ENCODE measurements around the gene RAB30.

The RAB30 gene

DNA sequence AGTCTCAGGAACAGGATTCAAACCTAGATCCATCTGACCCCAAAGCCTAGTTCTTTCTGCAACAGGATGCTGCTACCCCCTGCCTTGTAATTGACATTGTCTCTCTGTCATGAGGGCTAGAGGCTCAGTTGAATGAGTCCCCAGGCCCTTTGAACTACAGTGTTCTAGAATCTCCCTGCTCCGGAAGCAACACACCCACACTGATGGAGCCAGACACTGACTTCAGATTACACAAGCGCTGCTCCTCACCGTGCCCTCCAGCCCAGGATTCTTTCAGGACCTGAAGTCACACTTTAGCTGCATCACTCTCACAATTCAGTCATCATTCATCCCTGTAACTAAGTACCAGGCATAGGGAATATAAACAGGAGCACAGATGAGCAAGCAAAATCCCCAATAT is 69.6 kb downstream of the RAB30 start:
- Histone ChIP-seq H3K9me2 (replicated peaks; ENCODE audit: insufficient read depth, low read length) (no peaks in the 10 kb centered on the region), H3K9me3 (replicated peaks; ENCODE audit: insufficient read depth, low read length) (no peaks in the 10 kb centered on the region), H3K36me3 (replicated peaks; ENCODE audit: insufficient read depth, low read length) (no peaks in the 10 kb centered on the region), H4K20me1 (ENCODE audit: insufficient read depth, low read length) (no peaks in the 10 kb centered on the region), H3K4me3 (ENCODE audit: low read length) (no peak overlapping the region), H3K4me2 (ENCODE audit: low read depth, low read length) (no peak overlapping the region), H3K4me1 (ENCODE audit: low read length) (peaks cover 56% of the 10 kb centered on the region), H2AFZ (ENCODE audit: low read length) (no peak overlapping the region), H3K79me2 (ENCODE audit: low read length) (peaks cover 89% of the 10 kb centered on the region), H3K27me3 (replicated peaks; ENCODE audit: insufficient read depth, low read length) (no peaks in the 10 kb centered on the region), H3K9ac (ENCODE audit: low read length) (no peak overlapping the region), H3F3A (ENCODE audit: insufficient read depth, low read length) (peaks cover 25% of the 10 kb centered on the region), H3K27ac (ENCODE audit: low read length) (no peak overlapping the region)
- TF ChIP-seq, protein P1, sequence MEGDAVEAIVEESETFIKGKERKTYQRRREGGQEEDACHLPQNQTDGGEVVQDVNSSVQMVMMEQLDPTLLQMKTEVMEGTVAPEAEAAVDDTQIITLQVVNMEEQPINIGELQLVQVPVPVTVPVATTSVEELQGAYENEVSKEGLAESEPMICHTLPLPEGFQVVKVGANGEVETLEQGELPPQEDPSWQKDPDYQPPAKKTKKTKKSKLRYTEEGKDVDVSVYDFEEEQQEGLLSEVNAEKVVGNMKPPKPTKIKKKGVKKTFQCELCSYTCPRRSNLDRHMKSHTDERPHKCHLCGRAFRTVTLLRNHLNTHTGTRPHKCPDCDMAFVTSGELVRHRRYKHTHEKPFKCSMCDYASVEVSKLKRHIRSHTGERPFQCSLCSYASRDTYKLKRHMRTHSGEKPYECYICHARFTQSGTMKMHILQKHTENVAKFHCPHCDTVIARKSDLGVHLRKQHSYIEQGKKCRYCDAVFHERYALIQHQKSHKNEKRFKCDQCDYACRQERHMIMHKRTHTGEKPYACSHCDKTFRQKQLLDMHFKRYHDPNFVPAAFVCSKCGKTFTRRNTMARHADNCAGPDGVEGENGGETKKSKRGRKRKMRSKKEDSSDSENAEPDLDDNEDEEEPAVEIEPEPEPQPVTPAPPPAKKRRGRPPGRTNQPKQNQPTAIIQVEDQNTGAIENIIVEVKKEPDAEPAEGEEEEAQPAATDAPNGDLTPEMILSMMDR (IDR thresholded peaks at IDR 0.05; ENCODE audit: low read length): no peak
- no peak for TF ChIP-seq EZH2phosphoT487 (IDR thresholded peaks at IDR 0.05; ENCODE audit: low read length)
- no peak for TF ChIP-seq EZH2 (optimal IDR thresholded peaks at IDR 0.05; ENCODE audit: low read depth, low read length)
- no peak for DNase-seq

DNA sequence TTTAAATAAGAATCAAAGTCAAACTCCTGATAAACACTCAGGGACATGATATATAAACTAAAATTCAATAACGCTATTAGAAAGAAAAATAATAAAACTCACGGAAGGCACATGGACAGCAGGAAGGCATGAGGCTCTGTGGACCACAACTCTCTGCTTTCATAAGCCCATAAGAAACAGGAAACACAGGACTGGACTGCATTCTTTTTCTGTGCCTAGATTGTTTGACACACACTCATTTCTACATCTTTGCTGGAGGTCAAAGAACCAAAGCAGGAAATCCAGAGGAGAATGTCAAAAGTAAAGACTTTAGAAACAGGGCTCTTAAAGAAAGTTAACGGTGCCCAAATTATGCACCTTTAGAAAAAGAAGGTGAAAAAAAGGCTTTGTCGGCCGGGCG is 71.3 kb downstream of the RAB30 start:
- no peak overlapping the region for H3K4me2 ChIP-seq (ENCODE audit: low read depth, low read length)
- H3K36me3 ChIP-seq (replicated peaks; ENCODE audit: insufficient read depth, low read length): no peaks in the 10 kb centered on the region
- H3K4me3 ChIP-seq (ENCODE audit: low read length): no peak overlapping the region
- DNase-seq: no peak
- H3K27me3 ChIP-seq (replicated peaks; ENCODE audit: insufficient read depth, low read length): no peaks in the 10 kb centered on the region
- no peaks in the 10 kb centered on the region for H3K9me2 ChIP-seq (replicated peaks; ENCODE audit: insufficient read depth, low read length)
- no peak overlapping the region for H3K9ac ChIP-seq (ENCODE audit: low read length)
- H3K27ac ChIP-seq (ENCODE audit: low read length): no peak overlapping the region; the same call in 1 of the 2 replicates
- peaks cover 54% of the 10 kb centered on the region for H3K4me1 ChIP-seq (ENCODE audit: low read length)
- no peaks in the 10 kb centered on the region for H4K20me1 ChIP-seq (ENCODE audit: insufficient read depth, low read length)
- H3K79me2 ChIP-seq (ENCODE audit: low read length): peaks cover 85% of the 10 kb centered on the region
- peaks cover 34% of the 10 kb centered on the region for H3F3A ChIP-seq (ENCODE audit: insufficient read depth, low read length)
- no peaks in the 10 kb centered on the region for H3K9me3 ChIP-seq (replicated peaks; ENCODE audit: insufficient read depth, low read length)
- TF ChIP-seq, protein P1 (IDR thresholded peaks at IDR 0.05; ENCODE audit: low read length): no peak
- TF ChIP-seq EZH2 (optimal IDR thresholded peaks at IDR 0.05; ENCODE audit: low read depth, low read length) (no peak), EZH2phosphoT487 (IDR thresholded peaks at IDR 0.05; ENCODE audit: low read length) (no peak)
- no peak overlapping the region for H2AFZ ChIP-seq (ENCODE audit: low read length)

DNA sequence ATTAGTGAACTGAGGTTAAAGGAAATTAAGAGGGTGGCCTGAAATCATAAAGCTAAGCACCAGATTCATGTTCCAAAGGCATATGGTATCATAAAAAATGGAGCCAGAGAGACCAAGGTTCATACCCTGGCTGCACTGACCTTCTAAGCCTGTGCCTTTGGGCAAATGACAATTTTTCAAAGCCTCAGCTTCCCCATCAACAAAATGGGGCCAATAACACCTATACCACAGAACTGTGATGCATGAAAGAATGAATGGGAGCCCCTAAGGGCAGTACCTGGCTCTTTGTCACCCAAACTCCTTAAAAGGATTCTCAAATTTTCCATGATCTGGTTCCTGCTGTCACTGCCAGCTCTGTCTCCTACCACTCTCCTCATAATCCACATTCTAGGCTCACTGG is 72.5 kb downstream of the RAB30 start:
- H3K9ac ChIP-seq (ENCODE audit: low read length): no peak overlapping the region
- H3K9me3 ChIP-seq (replicated peaks; ENCODE audit: insufficient read depth, low read length): no peaks in the 10 kb centered on the region
- H3K4me2 ChIP-seq (ENCODE audit: low read depth, low read length): no peak overlapping the region
- H3K27ac ChIP-seq (ENCODE audit: low read length): peak overlapping the region; percentile 97; the same call in 1 of the 2 replicates
- no peak overlapping the region for H3K4me3 ChIP-seq (ENCODE audit: low read length)
- no peak overlapping the region for H2AFZ ChIP-seq (ENCODE audit: low read length)
- peaks cover 52% of the 10 kb centered on the region for H3K4me1 ChIP-seq (ENCODE audit: low read length)
- DNase-seq: no peak
- TF ChIP-seq, protein P1 (IDR thresholded peaks at IDR 0.05; ENCODE audit: low read length): no peak
- TF ChIP-seq EZH2phosphoT487 (IDR thresholded peaks at IDR 0.05; ENCODE audit: low read length): no peak
- no peak for TF ChIP-seq EZH2 (optimal IDR thresholded peaks at IDR 0.05; ENCODE audit: low read depth, low read length)
- H3K36me3 ChIP-seq (replicated peaks; ENCODE audit: insufficient read depth, low read length): no peaks in the 10 kb centered on the region
- H3K9me2 ChIP-seq (replicated peaks; ENCODE audit: insufficient read depth, low read length): no peaks in the 10 kb centered on the region
- H3K27me3 ChIP-seq (replicated peaks; ENCODE audit: insufficient read depth, low read length): no peaks in the 10 kb centered on the region
- peaks cover 45% of the 10 kb centered on the region for H3F3A ChIP-seq (ENCODE audit: insufficient read depth, low read length)
- no peaks in the 10 kb centered on the region for H4K20me1 ChIP-seq (ENCODE audit: insufficient read depth, low read length)
- H3K79me2 ChIP-seq (ENCODE audit: low read length): peaks cover 85% of the 10 kb centered on the region

Measured in MM.1S (cell line).